Subcutaneous abdominal adipose tissue (tissue), 5 donors: Measurements from ENCODE around the gene EFCAB6.
A peak's percentile ranks its signal among the peaks of the same experiment; 100 is the strongest.

Experiments
- H3K27ac ChIP-seq: one replicate; pipeline ENCODE4 v1.7.0; 2013; ENCODE audit warnings: low read depth, mild to moderate bottlenecking, inconsistent platforms, low read length, moderate library complexity
- H3K27me3 ChIP-seq, 5 donors: one replicate each; pipeline ENCODE4 v1.7.0; 2013; ENCODE audit warnings: low read length in 5 of 5, inconsistent platforms in 1 of 5; ENCODE audit not compliant: control insufficient read depth in 5 of 5, insufficient read depth in 4 of 5
- H3K36me3 ChIP-seq, 5 donors: one replicate each; pipeline ENCODE4 v1.7.0; 2013; ENCODE audit warnings: low read length in 5 of 5; ENCODE audit not compliant: control insufficient read depth in 5 of 5, insufficient read depth in 5 of 5
- H3K4me1 ChIP-seq, 5 donors: one replicate each; pipeline ENCODE4 v1.7.0; 2013; ENCODE audit warnings: low read length in 5 of 5, mild to moderate bottlenecking in 3 of 5, moderate library complexity in 1 of 5; ENCODE audit not compliant: control insufficient read depth in 5 of 5, insufficient read depth in 5 of 5
- H3K4me3 ChIP-seq, 5 donors: one replicate each; pipeline ENCODE4 v1.7.0; 2013; ENCODE audit warnings: low read length in 5 of 5, low read depth in 1 of 5
- H3K9ac ChIP-seq, 5 donors: one replicate each; pipeline ENCODE4 v1.7.0; 2013; ENCODE audit warnings: low read length in 5 of 5, mild to moderate bottlenecking in 4 of 5, moderate library complexity in 3 of 5
- H3K9me3 ChIP-seq, 5 donors: one replicate each; pipeline ENCODE4 v1.7.0; 2013; ENCODE audit warnings: low read length in 5 of 5; ENCODE audit not compliant: control insufficient read depth in 5 of 5
- donor health status: healthy.
- donor health status: healthy.
- donor health status: healthy.
- donor health status: healthy.
- donor health status: healthy.

Gene EFCAB6

GRCh38 chr22:43622886-43623285 lies 189.2 kb downstream of the EFCAB6 start:
- Histone ChIP-seq H3K4me3 (no peak overlapping the region), H3K36me3 (no peaks in the 10 kb centered on the region), H3K27ac (no peak overlapping the region), H3K9ac (no peak overlapping the region), H3K9me3 (peaks cover 0 to 4% (median 0%) of the 10 kb centered on the region in 5 donors), H3K27me3 (no peaks in the 10 kb centered on the region), H3K4me1 (no peaks in the 10 kb centered on the region)

- Histone ChIP-seq H3K9ac (no peak overlapping the region), H3K4me1 (no peaks in the 10 kb centered on the region), H3K36me3 (no peaks in the 10 kb centered on the region), H3K4me3 (no peak overlapping the region), H3K27me3 (no peaks in the 10 kb centered on the region), H3K27ac (no peak overlapping the region), H3K9me3 (peaks cover 0 to 4% (median 0%) of the 10 kb centered on the region in 5 donors)
These were observed 191.9 kb downstream of the EFCAB6 start for GRCh38 chr22:43620197-43620596.

- Histone ChIP-seq H3K27me3 (no peaks in the 10 kb centered on the region), H3K9ac (no peak overlapping the region), H3K27ac (no peak overlapping the region), H3K4me1 (no peaks in the 10 kb centered on the region), H3K36me3 (no peaks in the 10 kb centered on the region), H3K4me3 (no peak overlapping the region), H3K9me3 (peaks cover 0 to 4% (median 0%) of the 10 kb centered on the region in 5 donors)
These were observed 193.6 kb downstream of the EFCAB6 start for GRCh38 chr22:43618517-43618916.

GRCh38 chr22:43616645-43617044 lies 195.5 kb downstream of the EFCAB6 start:
- Histone ChIP-seq H3K4me3 (no peak overlapping the region), H3K36me3 (no peaks in the 10 kb centered on the region), H3K4me1 (no peaks in the 10 kb centered on the region), H3K9me3 (peaks cover 0 to 4% (median 0%) of the 10 kb centered on the region in 5 donors), H3K27ac (no peak overlapping the region), H3K9ac (no peak overlapping the region), H3K27me3 (no peaks in the 10 kb centered on the region)

- peaks cover 0 to 3% (median 0%) of the 10 kb centered on the region in 5 donors for H3K9me3 ChIP-seq
- H3K4me3 ChIP-seq, result no peak overlapping the region
- H3K9ac ChIP-seq, result no peak overlapping the region
- H3K27ac ChIP-seq, result no peak overlapping the region
- H3K27me3 ChIP-seq, result no peaks in the 10 kb centered on the region
- no peaks in the 10 kb centered on the region for H3K36me3 ChIP-seq
- no peaks in the 10 kb centered on the region for H3K4me1 ChIP-seq
These were observed 211.8 kb downstream of the EFCAB6 start for GRCh38 chr22:43600265-43600664.

GRCh38 chr22:43592476-43592875 lies 219.6 kb downstream of the EFCAB6 start:
- peaks cover 0 to 6% (median 0%) of the 10 kb centered on the region in 5 donors for H3K9me3 ChIP-seq
- H3K4me1 ChIP-seq, result no peaks in the 10 kb centered on the region
- no peaks in the 10 kb centered on the region for H3K27me3 ChIP-seq
- no peak overlapping the region for H3K4me3 ChIP-seq
- H3K27ac ChIP-seq, result no peak overlapping the region
- no peak overlapping the region for H3K9ac ChIP-seq
- H3K36me3 ChIP-seq, result peaks cover 0 to 2% (median 0%) of the 10 kb centered on the region in 5 donors

GRCh38 chr22:43591380-43591779 lies 220.7 kb downstream of the EFCAB6 start:
- H3K4me3 ChIP-seq, result no peak overlapping the region
- H3K36me3 ChIP-seq, result peaks cover 0 to 3% (median 0%) of the 10 kb centered on the region in 5 donors
- H3K9me3 ChIP-seq, result peaks cover 0 to 6% (median 0%) of the 10 kb centered on the region in 5 donors
- no peaks in the 10 kb centered on the region for H3K4me1 ChIP-seq
- no peak overlapping the region for H3K9ac ChIP-seq
- no peak overlapping the region for H3K27ac ChIP-seq
- no peaks in the 10 kb centered on the region for H3K27me3 ChIP-seq

- Histone ChIP-seq H3K4me3 (no peak overlapping the region), H3K9me3 (peaks cover 2 to 17% (median 12%) of the 10 kb centered on the region in 5 donors), H3K36me3 (peaks cover 0 to 3% (median 0%) of the 10 kb centered on the region in 5 donors), H3K27ac (no peak overlapping the region), H3K27me3 (no peaks in the 10 kb centered on the region), H3K4me1 (no peaks in the 10 kb centered on the region), H3K9ac (no peak overlapping the region)
These were observed 224.5 kb downstream of the EFCAB6 start for GRCh38 chr22:43587574-43587973.

GRCh38 chr22:43583501-43583900 lies 228.6 kb downstream of the EFCAB6 start:
- Histone ChIP-seq H3K27ac (no peak overlapping the region), H3K9ac (no peak overlapping the region), H3K4me1 (no peaks in the 10 kb centered on the region), H3K4me3 (no peak overlapping the region), H3K27me3 (no peaks in the 10 kb centered on the region), H3K9me3 (peaks cover 2 to 22% (median 16%) of the 10 kb centered on the region in 5 donors), H3K36me3 (peaks cover 0 to 3% (median 0%) of the 10 kb centered on the region in 5 donors)

- peaks cover 2 to 22% (median 16%) of the 10 kb centered on the region in 5 donors for H3K9me3 ChIP-seq
- peak overlapping the region in 1 of 5 donors; percentile 29 for H3K4me3 ChIP-seq
- H3K36me3 ChIP-seq, result peaks cover 0 to under 1% (median 0%) of the 10 kb centered on the region in 5 donors
- no peaks in the 10 kb centered on the region for H3K4me1 ChIP-seq
- H3K27me3 ChIP-seq, result peaks cover 0 to under 1% (median 0%) of the 10 kb centered on the region in 5 donors
- no peak overlapping the region for H3K9ac ChIP-seq
- H3K27ac ChIP-seq, result no peak overlapping the region
These were observed 229.7 kb downstream of the EFCAB6 start for GRCh38 chr22:43582394-43582793.
